HepG2 (cell line): ENCODE data around the gene ZBTB8OS. TPM values are rescaled to one million over a fixed set of nuclear protein-coding genes. Genes with fewer than 3 reads are reported as not detected.

Experiments
- ATAC-seq: fragments of 200-7000 bp; cut with Tn5 transposase; 3 replicates; pipeline ENCODE4 v1.9.1; 2020; ENCODE audit warnings: mild to moderate bottlenecking, moderate library complexity
- BruUV-seq: library from RNA; stranded (reverse); fragments of 400-500 nt; replicated peaks from 2 replicates; lab custom pipeline; 2021; lab: Mats Ljungman, UMichigan
- CTCF ChIA-PET: fragments of 300-600 bp; formaldehyde crosslinking; extraction: SDS; loops from one replicate; lab custom pipeline; 2021; ENCODE audit warnings: low total read pairs, inconsistent platforms, low intra/inter-chr PET ratio; lab: Yijun Ruan, JAX
- POLR2A ChIA-PET: fragments of 350-600 bp; sonication (Branson Sonifier 250); formaldehyde crosslinking; loops from one replicate; lab custom pipeline; 2020; ENCODE audit warnings: antibody characterized with exemption, inconsistent platforms; lab: Yijun Ruan, JAX
- DNase-seq: peaks from one replicate; pipeline ENCODE4 v3.0.0-alpha.2; 2015; ENCODE audit warnings: low spot score
- FAIRE-seq: peaks from 3 replicates; lab custom pipeline; 2011; peaks lifted over from hg19 to GRCh38; lab: Jason Lieb, UNC
- H2AFZ ChIP-seq: one replicate; pipeline ENCODE4 v1.6.1; 2011; ENCODE audit warnings: low read length, inconsistent platforms
- H3K27ac ChIP-seq: fragments of 300-600 bp; 3 replicates; pipeline ENCODE4 v1.8.0; 2011; ENCODE audit warnings: mixed run types, mild to moderate bottlenecking, mixed read lengths, low read length, inconsistent platforms; ENCODE audit not compliant: insufficient read depth; ENCODE audit errors: extremely low read length
- H3K27me3 ChIP-seq, 2 experiments: fragments of 200-600 bp in 1 of 2; 2 replicates in 1 of 2; 3 replicates in 1 of 2; pipeline versions ENCODE4 v1.6.0 to v1.8.0; 2011; ENCODE audit warnings: low read length in 2 of 2, mild to moderate bottlenecking in 2 of 2, moderate library complexity in 2 of 2, inconsistent platforms in 1 of 2; ENCODE audit not compliant: insufficient read depth in 2 of 2, control insufficient read depth in 1 of 2
- H3K36me3 ChIP-seq, 2 experiments: fragments of 200-600 bp in 1 of 2; replicated peaks in 1 of 2; 2 replicates in 1 of 2; 3 replicates in 1 of 2; pipeline versions ENCODE4 v1.5.1 to v1.8.0; 2011; ENCODE audit warnings: low read length in 2 of 2, inconsistent platforms in 1 of 2; ENCODE audit not compliant: insufficient read depth in 2 of 2, control insufficient read depth in 1 of 2
- H3K4me1 ChIP-seq: 2 replicates; pipeline ENCODE4 v1.5.1; 2012; ENCODE audit warnings: low read length, inconsistent platforms; ENCODE audit not compliant: insufficient read depth
- H3K4me2 ChIP-seq: 2 replicates; pipeline ENCODE4 v1.6.0; 2011; ENCODE audit warnings: low read depth, low read length, inconsistent platforms
- H3K4me3 ChIP-seq, 3 experiments: fragments of 200-600 bp in 1 of 3; sonication (generic), shearing (Covaris generic) in 1 of 3; replicated peaks in 1 of 3; 2 replicates each; pipeline ENCODE4 v1.5.1; 2011 to 2016; ENCODE audit warnings: low read length in 3 of 3, inconsistent platforms in 2 of 3, low read depth in 2 of 3, mild to moderate bottlenecking in 2 of 3, control low read depth in 1 of 3, mixed read lengths in 1 of 3; ENCODE audit not compliant: insufficient read depth in 1 of 3
- H3K79me2 ChIP-seq: one replicate; pipeline ENCODE4 v1.6.1; 2011; ENCODE audit warnings: low read length, inconsistent platforms; ENCODE audit not compliant: insufficient read depth
- H3K9ac ChIP-seq: 2 replicates; pipeline ENCODE4 v1.6.0; 2011; ENCODE audit warnings: mild to moderate bottlenecking, low read depth, low read length, inconsistent platforms; ENCODE audit not compliant: insufficient read depth
- H3K9me3 ChIP-seq: 2 replicates; pipeline ENCODE4 v1.5.1; 2012; ENCODE audit warnings: mild to moderate bottlenecking, low read length
- H4K20me1 ChIP-seq: 2 replicates; pipeline ENCODE4 v1.6.0; 2011; ENCODE audit warnings: inconsistent platforms, mild to moderate bottlenecking, low read length, moderate library complexity; ENCODE audit not compliant: insufficient read depth
- CREM ChIP-seq, 2 experiments: sonication (generic) in 1 of 2; formaldehyde crosslinking in 1 of 2; IDR thresholded peaks; 2 replicates each; pipeline versions ENCODE4 v1.4.0 to v1.6.1; 2016 to 2020; ENCODE audit warnings: antibody characterized with exemption in 1 of 2, mild to moderate bottlenecking in 1 of 2, missing genetic modification reagents in 1 of 2
- GABPB1 ChIP-seq: IDR thresholded peaks from 2 replicates; pipeline ENCODE4 v1.6.1; 2016; ENCODE audit warnings: mild to moderate bottlenecking, missing genetic modification reagents, moderate library complexity, missing compliant biosample characterization
- KAT7 ChIP-seq: IDR thresholded peaks from 2 replicates; pipeline ENCODE4 v1.6.1; 2018; ENCODE audit warnings: borderline replicate concordance, missing compliant biosample characterization
- KDM5B ChIP-seq: sonication (generic); formaldehyde crosslinking; IDR thresholded peaks from 2 replicates; pipeline ENCODE4 v1.4.0; 2020; ENCODE audit warnings: missing genetic modification reagents, mild to moderate bottlenecking, borderline replicate concordance
- KLF16 ChIP-seq, 2 experiments: sonication (generic) in 1 of 2; formaldehyde crosslinking in 1 of 2; IDR thresholded peaks; 2 replicates each; pipeline versions ENCODE4 v1.6.1 to v1.8.0; 2016 to 2023; ENCODE audit warnings: missing genetic modification reagents in 2 of 2, missing compliant biosample characterization in 1 of 2
- NFE2 ChIP-seq: sonication (generic); formaldehyde crosslinking; IDR thresholded peaks from 2 replicates; pipeline ENCODE4 v1.4.0; 2020; ENCODE audit warnings: missing genetic modification reagents
- PRPF4 ChIP-seq: fragments of 200-400 bp; formaldehyde crosslinking; IDR thresholded peaks from 2 replicates; pipeline ENCODE4 v1.6.1; 2016; ENCODE audit warnings: low read length, low read depth; ENCODE audit not compliant: poor library complexity, severe bottlenecking
- SNAPC2 ChIP-seq: sonication (generic); formaldehyde crosslinking; IDR thresholded peaks from 2 replicates; pipeline ENCODE4 v1.8.1; 2022; ENCODE audit warnings: mild to moderate bottlenecking, missing genetic modification reagents
- ZIK1 ChIP-seq: sonication (generic); formaldehyde crosslinking; IDR thresholded peaks from 2 replicates; pipeline ENCODE4 v1.5.0; 2020; ENCODE audit warnings: mild to moderate bottlenecking, low read depth, missing genetic modification reagents, borderline replicate concordance
- ZNF180 ChIP-seq: sonication (generic); formaldehyde crosslinking; IDR thresholded peaks from 2 replicates; pipeline ENCODE4 v1.4.0; 2020; ENCODE audit warnings: low read depth, missing genetic modification reagents, borderline replicate concordance
- ZNF224 ChIP-seq: sonication (generic); formaldehyde crosslinking; IDR thresholded peaks from 2 replicates; pipeline ENCODE4 v1.5.0; 2020; ENCODE audit warnings: mild to moderate bottlenecking, missing genetic modification reagents
- ZNF350 ChIP-seq: sonication (generic); formaldehyde crosslinking; IDR thresholded peaks from 2 replicates; pipeline ENCODE4 v1.4.0; 2020; ENCODE audit warnings: mild to moderate bottlenecking, low read depth, missing genetic modification reagents, borderline replicate concordance
- ZNF567 ChIP-seq: sonication (generic); formaldehyde crosslinking; IDR thresholded peaks from 2 replicates; pipeline ENCODE4 v1.8.1; 2023; ENCODE audit warnings: mild to moderate bottlenecking, missing genetic modification reagents, borderline replicate concordance
- ZNF616 ChIP-seq: sonication (generic); formaldehyde crosslinking; IDR thresholded peaks from 2 replicates; pipeline ENCODE4 v1.5.0; 2020; ENCODE audit warnings: low read depth, mild to moderate bottlenecking, missing genetic modification reagents
- ZNF619 ChIP-seq: sonication (generic); formaldehyde crosslinking; IDR thresholded peaks from 2 replicates; pipeline ENCODE4 v1.4.0; 2020; ENCODE audit warnings: mild to moderate bottlenecking, missing genetic modification reagents
- ZNF772 ChIP-seq: sonication (generic); formaldehyde crosslinking; IDR thresholded peaks from 2 replicates; pipeline ENCODE4 v1.5.0; 2020; ENCODE audit warnings: mild to moderate bottlenecking, missing genetic modification reagents
- ZNF878 ChIP-seq: sonication (generic); formaldehyde crosslinking; IDR thresholded peaks from 2 replicates; pipeline ENCODE4 v1.8.1; 2023; ENCODE audit warnings: mild to moderate bottlenecking, missing genetic modification reagents, moderate library complexity
- ZSCAN12 ChIP-seq: sonication (generic); formaldehyde crosslinking; IDR thresholded peaks from 2 replicates; pipeline ENCODE4 v1.9.0; 2021; ENCODE audit warnings: mild to moderate bottlenecking, missing genetic modification reagents
- WGBS: methylation state at CpG from one replicate; pipeline ENCODE4 v1.1.6; 2017; ENCODE audit warnings: low lambda C conversion rate; 5-methylcytosine and 5-hydroxymethylcytosine counted together
- in situ Hi-C: cut with HindIII; loops from 2 replicates; pipeline ENCODE4 v1.10.0; 2017; ENCODE audit warnings: low pct_unique_long_range_greater_than_20kb; ENCODE audit not compliant: extremely low pct_ligation_motif_present
- intact Hi-C: fragments of 100-400 bp; cut with micrococcal nuclease; formaldehyde crosslinking; loops from one replicate; pipeline ENCODE4 v1.10.0; 2022; ENCODE audit not compliant: unreplicated experiment
- polyA plus RNA-seq, 8 experiments: library from polyadenylated mRNA; depleted of rRNA in 3 of 8; stranded (reverse) in 7 of 8; unstranded in 1 of 8; fragments of >200 nt; fragmentation: Illumina TruSeq in 4 of 8; extraction: Trizol in 4 of 8; gene quantifications; 2 replicates each; pipeline versions ENCODE4 v1.2.1 to v1.2.3, GENCODE V29; 2011 to 2016; ENCODE audit warnings: low read depth in 4 of 8, missing spikeins in 1 of 8, mixed read lengths in 1 of 8; ENCODE audit not compliant: insufficient read depth in 1 of 8
- total RNA-seq, 5 experiments: library from RNA; depleted of rRNA; stranded (reverse); fragments of >200 nt; fragmentation: Illumina TruSeq; extraction: Trizol; gene quantifications; 2 replicates each; pipeline ENCODE4 v1.2.3, GENCODE V29; 2016; ENCODE audit warnings: low read depth in 1 of 5
- TF ChIP-seq, protein P1 (sequence below): sonication (generic); formaldehyde crosslinking; IDR thresholded peaks from 2 replicates; pipeline ENCODE4 v1.4.0; 2020; ENCODE audit warnings: mild to moderate bottlenecking, missing genetic modification reagents

Gene ZBTB8OS
- total and polyA plus RNA-seq, 2 of the 13 experiments (the other 11 are each of a cell fraction or from before 2014, with no cell fraction given), result 57.7 to 84.8 TPM

DNA sequence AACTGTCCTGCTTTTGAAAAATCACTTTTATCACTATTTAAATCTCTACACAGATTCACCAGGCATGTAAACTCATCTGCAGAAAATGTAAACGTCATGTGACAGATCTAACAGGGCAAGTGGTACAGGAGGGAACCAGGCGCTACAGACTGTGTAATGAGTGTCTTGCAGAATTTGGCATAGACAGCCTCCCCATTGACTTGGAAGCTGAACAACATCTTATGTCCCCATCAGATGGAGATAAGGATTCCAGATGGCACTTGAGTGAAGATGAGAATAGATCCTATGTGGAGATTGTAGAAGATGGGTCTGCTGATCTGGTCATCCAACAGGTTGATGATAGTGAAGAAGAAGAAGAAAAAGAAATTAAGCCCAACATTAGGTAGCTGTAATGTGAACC lies 50.3 kb downstream of the ZBTB8OS start:
- POLR2A ChIA-PET, result no interaction called here

More for the DNA sequence above, 50.3 kb downstream of the ZBTB8OS start:
- TF ChIP-seq ZNF878 (CRISPR knock-in tag) (no peak), CREM (IDR thresholded peaks at IDR 0.05) (no peak), CREM (CRISPR knock-in tag; IDR thresholded peaks at IDR 0.05) (no peak), ZIK1 (CRISPR knock-in tag) (no peak), GABPB1 (no peak), SNAPC2 (no peak), KDM5B (no peak), ZNF619 (CRISPR knock-in tag) (no peak), ZNF224 (CRISPR knock-in tag) (no peak), ZNF350 (CRISPR knock-in tag) (no peak), ZNF567 (no peak), PRPF4 (no peak), ZNF772 (CRISPR knock-in tag) (no peak), ZSCAN12 (CRISPR knock-in tag) (no peak), NFE2 (CRISPR knock-in tag) (no peak), KLF16 (CRISPR knock-in tag; IDR thresholded peaks at IDR 0.05) (no peak), ZNF616 (CRISPR knock-in tag) (no peak), KAT7 (CRISPR knock-in tag) (no peak), ZNF180 (CRISPR knock-in tag) (no peak)
- TF ChIP-seq, protein P1, sequence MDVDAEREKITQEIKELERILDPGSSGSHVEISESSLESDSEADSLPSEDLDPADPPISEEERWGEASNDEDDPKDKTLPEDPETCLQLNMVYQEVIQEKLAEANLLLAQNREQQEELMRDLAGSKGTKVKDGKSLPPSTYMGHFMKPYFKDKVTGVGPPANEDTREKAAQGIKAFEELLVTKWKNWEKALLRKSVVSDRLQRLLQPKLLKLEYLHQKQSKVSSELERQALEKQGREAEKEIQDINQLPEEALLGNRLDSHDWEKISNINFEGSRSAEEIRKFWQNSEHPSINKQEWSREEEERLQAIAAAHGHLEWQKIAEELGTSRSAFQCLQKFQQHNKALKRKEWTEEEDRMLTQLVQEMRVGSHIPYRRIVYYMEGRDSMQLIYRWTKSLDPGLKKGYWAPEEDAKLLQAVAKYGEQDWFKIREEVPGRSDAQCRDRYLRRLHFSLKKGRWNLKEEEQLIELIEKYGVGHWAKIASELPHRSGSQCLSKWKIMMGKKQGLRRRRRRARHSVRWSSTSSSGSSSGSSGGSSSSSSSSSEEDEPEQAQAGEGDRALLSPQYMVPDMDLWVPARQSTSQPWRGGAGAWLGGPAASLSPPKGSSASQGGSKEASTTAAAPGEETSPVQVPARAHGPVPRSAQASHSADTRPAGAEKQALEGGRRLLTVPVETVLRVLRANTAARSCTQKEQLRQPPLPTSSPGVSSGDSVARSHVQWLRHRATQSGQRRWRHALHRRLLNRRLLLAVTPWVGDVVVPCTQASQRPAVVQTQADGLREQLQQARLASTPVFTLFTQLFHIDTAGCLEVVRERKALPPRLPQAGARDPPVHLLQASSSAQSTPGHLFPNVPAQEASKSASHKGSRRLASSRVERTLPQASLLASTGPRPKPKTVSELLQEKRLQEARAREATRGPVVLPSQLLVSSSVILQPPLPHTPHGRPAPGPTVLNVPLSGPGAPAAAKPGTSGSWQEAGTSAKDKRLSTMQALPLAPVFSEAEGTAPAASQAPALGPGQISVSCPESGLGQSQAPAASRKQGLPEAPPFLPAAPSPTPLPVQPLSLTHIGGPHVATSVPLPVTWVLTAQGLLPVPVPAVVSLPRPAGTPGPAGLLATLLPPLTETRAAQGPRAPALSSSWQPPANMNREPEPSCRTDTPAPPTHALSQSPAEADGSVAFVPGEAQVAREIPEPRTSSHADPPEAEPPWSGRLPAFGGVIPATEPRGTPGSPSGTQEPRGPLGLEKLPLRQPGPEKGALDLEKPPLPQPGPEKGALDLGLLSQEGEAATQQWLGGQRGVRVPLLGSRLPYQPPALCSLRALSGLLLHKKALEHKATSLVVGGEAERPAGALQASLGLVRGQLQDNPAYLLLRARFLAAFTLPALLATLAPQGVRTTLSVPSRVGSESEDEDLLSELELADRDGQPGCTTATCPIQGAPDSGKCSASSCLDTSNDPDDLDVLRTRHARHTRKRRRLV, result no peak
- H3K27me3 ChIP-seq, result no peaks in the 10 kb centered on the region
- no peak for DNase-seq
- H3K9me3 ChIP-seq, result no peaks in the 10 kb centered on the region
- no peak overlapping the region for H2AFZ ChIP-seq
- H3K9ac ChIP-seq, result no peak overlapping the region
- CTCF ChIA-PET, result no interaction called here
- no peaks in the 10 kb centered on the region for H3K4me1 ChIP-seq
- H4K20me1 ChIP-seq, result no peaks in the 10 kb centered on the region
- no TSS peak for BruUV-seq
- no peak overlapping the region for H3K4me2 ChIP-seq
- no peak overlapping the region for H3K27ac ChIP-seq
- no peak for FAIRE-seq
- 93% methylated on average over 2 of the region's 2 CpGs for WGBS
- ATAC-seq, result no peak
- intact Hi-C loops (no loop called here), in situ Hi-C loops (no loop called here)
- H3K36me3 ChIP-seq, result peaks cover 0 to 2% of the 10 kb centered on the region in 2 experiments; a peak in 2 of 5 replicates
- no peak overlapping the region for H3K4me3 ChIP-seq
- H3K79me2 ChIP-seq, result no peaks in the 10 kb centered on the region
